NCI-H510A treated with DMSO at 0.1 percent for 48 hours (cell line): ENCODE measurements around the gene MUC2.

Experiments
- DNase-seq: peaks from one replicate; lab custom pipeline; 2025; lab: John Stamatoyannopoulos, UW

Gene MUC2

GRCh38 chr11:1036931-1037330 is 37.7 kb upstream of the MUC2 start:
- no peak for DNase-seq

DNA sequence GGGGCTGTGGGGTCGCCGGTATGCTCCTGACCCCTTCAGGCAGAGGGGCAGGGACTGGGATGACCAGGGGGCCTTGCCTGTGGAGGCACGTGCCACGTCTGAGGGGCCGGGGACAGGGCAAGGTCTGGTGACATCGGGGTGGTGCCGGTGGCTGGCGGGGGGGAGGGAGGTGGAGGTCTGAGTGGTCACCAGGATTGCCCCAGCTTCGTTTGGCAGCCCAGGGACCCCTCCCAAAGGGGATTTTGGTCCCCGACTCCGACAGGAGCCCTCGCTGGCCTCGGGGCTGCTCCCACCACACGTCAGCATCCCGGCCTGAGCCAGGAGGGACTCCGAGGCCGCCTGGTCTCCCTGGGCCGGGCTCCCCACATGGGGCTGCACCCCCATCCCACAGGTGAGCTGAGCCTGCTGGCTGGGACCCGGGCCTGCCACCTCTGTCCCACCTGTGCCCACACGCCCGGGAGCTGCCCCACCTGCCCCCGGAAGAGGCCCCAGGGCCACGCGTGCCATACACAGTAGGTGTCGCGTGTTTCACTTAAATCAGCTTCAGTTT is 37.1 kb upstream of the MUC2 start:
- no peak for DNase-seq

DNA sequence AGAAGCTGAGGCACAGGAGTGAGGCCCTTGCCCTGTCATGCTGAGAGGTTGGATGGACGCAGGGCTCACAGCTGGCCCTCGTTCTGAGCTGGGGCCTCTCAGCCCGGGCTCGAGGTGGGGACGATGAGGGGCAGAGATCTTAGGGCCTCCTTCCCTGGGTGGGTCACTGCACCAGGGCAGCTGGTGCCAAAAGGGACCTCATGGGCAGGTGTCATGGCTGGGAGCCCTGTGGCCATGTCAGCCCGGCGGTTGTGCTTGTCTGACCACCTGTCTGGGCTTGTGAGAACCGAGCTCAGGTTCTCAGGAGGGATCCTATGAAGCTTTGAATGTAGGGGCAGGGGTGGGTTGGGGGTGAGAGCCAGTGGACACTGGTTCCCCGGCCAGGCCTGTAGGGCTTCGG is 36.3 kb upstream of the MUC2 start:
- DNase-seq = no peak

DNA sequence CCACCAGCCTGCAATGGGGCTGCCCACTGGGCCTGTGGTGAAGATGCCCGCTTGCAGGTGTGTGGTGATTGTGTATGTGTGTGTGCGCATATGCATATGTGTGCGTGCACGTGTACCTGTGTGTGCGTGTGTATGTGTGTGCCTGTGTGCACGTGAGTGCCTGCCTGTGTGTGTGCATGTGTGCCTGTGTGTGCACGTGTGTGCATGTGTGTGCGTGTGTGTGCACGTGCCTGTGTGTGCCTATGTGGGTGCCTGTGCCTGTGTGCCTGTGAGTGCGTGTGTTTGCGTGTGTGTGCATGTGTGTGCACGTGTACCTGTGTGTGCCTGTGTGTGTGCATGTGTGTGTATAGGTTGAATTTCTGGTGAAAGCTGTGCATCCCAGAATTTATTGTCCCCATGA is 35.8 kb upstream of the MUC2 start:
- no peak for DNase-seq

GRCh38 chr11:1039481-1040427 is 34.9 kb upstream of the MUC2 start:
- DNase-seq = no peak

- no peak for DNase-seq
Observed at GRCh38 chr11:1040428-1041148, 34.1 kb upstream of the MUC2 start.

DNA sequence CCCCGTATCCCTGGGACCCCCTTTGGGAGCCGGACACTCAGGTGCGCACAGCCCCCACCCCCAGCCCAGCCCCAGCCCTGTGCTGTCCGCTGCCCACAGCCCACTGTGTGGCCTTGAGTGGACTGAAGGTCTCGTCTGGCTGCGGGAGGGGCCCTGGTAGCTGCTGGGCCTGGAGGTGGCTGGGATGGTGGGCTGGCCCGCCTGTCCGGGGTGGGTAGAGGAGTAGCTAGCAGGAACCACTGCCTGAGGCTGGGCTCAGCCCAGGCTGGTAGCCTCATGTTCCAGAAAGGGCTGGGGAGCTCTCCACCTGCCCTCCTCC is 33.6 kb upstream of the MUC2 start:
- DNase-seq = no peak

GRCh38 chr11:1041471-1041870 is 33.2 kb upstream of the MUC2 start:
- DNase-seq = no peak

DNA sequence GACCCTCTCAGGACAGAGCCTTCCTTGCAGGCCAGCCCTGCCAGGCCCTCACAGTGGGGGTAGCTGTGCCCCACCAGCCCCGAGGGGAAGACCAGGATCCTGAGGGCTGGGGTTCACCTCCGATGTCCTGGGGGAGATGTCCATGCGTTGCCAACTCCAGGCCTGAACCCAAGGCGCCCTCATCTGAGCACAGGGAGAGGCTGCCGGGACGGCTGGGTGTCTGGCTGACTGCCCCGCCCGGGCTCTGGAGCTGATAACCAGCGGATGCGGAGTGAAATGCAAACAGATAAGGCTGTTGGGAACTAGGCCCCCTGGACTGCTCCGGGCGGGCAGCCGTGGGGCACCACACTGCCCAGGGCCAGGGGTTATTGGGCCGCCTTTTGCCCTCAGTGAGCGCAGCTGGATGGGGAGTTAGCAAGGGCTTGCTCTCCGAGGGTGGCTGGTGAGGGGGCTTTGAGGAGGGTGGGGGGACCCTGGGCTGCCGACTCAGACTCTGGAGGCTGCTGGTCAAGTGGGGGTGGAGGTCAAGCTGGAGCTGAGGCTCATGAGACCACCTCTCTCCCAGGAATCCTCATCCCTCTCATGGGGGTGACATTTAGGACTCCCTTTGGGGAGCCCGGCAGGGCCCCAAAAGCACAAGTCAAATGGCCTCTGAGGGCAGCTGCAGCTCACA is 32.6 kb upstream of the MUC2 start:
- no peak for DNase-seq

- DNase-seq = no peak
Observed at GRCh38 chr11:1042626-1043562, 31.8 kb upstream of the MUC2 start.

GRCh38 chr11:1043563-1044096 is 31.0 kb upstream of the MUC2 start:
- DNase-seq = no peak

DNA sequence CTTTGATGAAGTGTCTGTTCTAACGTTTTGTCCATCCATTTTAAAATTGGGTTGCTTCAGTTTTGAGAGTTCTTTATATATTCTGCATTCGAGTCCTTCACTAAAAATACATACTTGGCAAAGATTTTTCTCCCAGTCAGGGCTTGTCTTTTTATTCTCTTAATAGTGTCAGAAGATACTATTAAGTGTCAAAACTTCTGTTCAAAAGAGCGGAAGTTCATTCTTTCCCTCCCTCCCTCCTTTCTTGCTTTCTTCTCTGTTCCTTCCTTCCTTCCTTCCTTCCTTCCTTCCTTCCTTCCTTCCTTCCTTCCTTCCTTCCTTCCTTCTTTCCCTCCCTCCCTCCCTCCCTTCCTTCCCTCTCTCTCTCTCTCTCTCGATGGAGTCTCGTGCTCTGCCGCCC is 30.5 kb upstream of the MUC2 start:
- DNase-seq = no peak

DNA sequence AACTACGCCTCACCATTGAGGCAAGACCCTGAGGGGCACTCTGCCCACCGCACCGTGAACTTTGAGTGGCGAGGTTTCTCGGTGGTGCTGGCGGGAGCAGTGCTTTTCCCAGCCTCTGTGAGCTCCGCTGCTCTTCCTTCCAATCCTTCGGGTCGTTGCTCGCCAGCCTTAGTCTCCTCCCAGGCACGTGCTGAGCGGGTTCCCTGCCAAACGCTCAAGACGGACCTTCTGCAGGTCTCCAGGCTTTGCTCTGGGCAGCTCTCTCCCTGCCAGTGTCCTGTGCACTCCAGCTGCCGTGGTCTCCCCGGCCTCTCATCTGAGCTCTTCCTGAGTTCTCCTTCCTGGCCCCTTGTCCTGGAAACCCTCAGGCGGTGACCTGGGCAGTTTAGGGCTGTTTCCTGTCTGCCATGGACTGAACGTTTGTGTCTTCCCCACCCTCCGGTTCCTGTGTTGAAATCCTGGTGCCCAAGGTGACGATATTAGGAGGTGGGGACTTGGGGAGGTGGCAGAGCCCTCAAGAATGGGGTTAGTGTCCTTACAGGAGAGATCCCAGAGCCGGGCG is 27.0 kb upstream of the MUC2 start:
- DNase-seq = no peak

DNA sequence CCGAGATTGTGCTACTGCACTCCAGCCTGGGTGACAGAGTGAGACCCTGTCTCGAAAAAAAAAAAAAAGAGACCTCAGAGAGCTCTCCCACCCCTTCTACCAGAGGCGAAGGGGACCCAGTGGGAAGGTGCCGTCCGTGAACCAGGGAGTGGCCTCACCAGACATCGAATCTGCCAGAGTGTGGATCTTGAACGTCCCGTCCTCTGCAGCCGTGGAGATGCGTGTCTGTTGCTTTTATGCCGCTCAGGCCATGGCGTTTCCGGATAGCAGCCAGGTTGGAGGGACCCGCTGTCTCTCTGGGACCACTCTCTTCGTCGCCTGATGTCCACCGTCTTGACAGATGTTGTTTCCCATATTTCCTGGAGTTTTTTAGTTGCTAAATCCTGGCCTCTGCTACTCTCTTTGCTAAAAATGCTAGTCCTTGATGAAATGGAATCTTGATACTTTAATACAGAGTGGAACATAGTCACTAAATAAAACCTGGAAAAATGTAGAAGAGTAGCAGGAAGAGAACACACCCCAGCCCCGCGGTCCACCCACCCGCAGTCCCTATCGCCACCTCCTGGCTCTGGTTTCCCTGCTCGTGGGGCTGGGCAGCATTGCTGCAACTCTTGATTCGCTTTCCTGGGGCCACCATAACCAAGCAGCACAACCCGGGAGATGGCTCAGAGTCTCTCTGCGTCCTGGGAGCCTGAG is 26.2 kb upstream of the MUC2 start:
- no peak for DNase-seq

DNA sequence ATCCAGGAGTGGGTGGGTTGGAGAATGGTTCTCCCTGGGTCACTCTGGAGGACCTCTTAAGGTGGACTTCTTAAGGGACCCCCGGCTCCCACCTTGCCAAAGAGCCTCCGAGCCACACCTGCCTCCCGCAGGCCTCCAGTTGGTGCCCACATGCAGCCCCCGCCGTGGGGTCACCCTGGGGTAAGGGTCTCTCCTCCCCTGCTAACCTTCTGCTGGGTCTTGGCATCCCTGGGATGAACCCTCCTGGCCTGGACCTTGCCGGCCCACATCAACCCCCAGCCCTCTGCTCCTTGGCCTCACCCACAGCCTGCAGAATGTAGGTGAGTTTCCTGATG is 25.6 kb upstream of the MUC2 start:
- no peak for DNase-seq

DNA sequence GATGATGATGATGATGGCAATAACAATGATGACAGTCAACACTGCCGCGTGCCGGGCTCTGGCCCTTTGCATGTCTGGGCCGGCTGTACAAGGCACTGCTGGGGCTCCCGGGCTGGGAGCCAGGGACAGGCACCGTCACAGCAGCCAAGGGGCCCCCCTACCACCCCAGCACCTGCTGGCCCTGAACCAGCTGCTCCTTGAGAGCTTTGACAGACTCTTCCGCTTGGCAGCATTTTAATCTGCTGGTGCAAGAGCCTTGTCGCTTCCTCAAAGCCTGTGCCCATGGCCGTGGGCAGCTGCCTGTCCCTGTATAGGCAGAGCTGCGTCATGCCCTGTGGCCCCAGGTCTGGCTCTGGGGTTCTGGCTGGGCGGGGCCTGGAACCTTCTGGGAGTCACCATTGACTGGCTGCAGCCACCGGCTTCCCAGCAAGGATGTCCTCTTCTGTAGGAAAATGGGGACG is 25.2 kb upstream of the MUC2 start:
- no peak for DNase-seq

DNA sequence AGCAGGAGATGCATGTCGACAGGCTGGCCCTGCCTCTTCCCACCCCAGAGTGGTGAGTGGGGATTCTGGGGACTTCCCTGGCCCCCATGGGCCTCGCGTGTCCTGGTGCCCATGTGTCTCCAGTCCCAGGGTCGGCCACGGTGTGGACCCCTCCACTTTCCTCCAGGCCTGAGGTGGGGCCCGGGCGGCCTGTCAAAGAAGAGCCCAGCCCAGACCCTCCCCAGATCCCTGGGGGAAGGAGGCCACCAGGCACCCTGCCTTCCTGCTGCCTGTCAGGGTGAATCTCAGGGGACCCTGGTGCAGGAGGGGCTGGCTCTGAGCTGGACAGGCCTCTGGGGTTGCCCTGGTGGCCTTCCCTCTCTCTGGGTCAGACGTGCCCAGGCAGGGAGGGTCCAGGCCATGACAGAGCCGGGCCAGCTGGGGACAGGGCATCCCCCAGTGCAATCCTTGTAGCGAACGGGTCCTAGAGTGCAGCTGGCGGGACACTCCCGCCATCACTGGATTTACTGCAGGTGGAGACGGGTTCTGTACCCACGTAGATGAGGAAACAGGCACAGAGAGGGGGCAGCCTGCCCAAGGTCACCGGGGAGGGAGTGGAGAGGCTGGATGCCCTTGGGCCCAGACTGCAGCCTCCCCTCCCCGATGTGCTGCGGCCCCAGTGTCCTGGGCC is 24.6 kb upstream of the MUC2 start:
- DNase-seq = no peak

DNA sequence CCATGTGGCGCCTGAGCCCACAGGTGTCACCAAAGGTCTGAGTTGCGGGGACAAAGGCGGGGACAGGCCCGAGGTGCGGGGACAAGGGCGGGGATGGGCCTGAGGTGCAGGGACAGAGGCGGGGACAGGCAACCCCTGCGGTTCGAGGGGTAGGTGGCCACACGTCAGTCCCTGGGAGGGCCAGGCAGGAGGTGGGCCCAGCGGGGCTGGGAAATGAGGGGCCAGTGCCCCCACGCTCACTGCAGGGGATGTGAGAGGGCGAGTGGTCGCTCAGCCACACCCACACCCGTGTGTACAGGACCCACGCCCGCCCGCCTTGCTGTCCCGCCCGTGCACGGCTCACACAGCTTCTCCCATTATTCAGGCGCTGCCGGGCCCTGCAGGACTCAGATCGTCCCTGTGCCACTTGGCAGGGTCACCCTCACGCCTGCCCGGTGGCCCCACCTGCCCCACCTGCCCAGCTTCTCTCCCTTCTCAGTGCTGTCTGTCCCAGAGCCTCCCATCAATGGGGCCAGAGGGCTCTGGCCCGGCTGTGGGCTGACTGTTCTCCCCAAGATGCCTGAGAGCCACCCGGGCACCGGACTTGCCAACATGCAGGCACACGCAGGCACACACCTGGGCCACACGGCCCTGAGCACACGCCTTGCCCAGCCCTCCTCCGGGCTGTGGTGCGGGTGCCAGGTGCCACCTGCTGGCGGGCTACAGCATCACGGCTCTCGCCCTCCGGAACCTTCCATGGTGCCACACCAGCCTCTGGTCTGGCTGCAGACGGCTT is 23.9 kb upstream of the MUC2 start:
- DNase-seq = peak; percentile 54
